HCT116 (cell line): ENCODE data around the gene WNT2B.

Experiments used
- CBX3 ChIP-seq: IDR thresholded peaks from 2 replicates; pipeline ENCODE4 v1.6.1; 2012; ENCODE audit warnings: low read depth
- POLR2A ChIP-seq: IDR thresholded peaks from 2 replicates; pipeline ENCODE4 v1.7.0; 2011; ENCODE audit warnings: borderline replicate concordance; ENCODE audit not compliant: insufficient read depth, insufficient read length; ENCODE audit errors: extremely low read depth
- YY1 ChIP-seq: IDR thresholded peaks from 2 replicates; pipeline ENCODE4 v1.6.1; 2011; ENCODE audit warnings: low read length, low read depth, moderate library complexity, mild to moderate bottlenecking; ENCODE audit not compliant: insufficient replicate concordance; ENCODE audit errors: extremely low read depth
- ZFX ChIP-seq: fragments of 450-650 bp; IDR thresholded peaks from 2 replicates; pipeline ENCODE4 v1.6.1; 2017
- TF ChIP-seq, protein P1 (sequence below), 3 experiments: fragments of 200-600 bp in 1 of 3; sonication (generic) in 1 of 3; IDR thresholded peaks in 2 of 3; conservative IDR thresholded peaks in 1 of 3; 2 replicates each; pipeline ENCODE4 v1.5.1; 2012 to 2017; ENCODE audit warnings: low read depth in 2 of 3, low read length in 2 of 3, antibody characterized with exemption in 1 of 3, borderline replicate concordance in 1 of 3, control low read depth in 1 of 3, mild to moderate bottlenecking in 1 of 3, mixed read lengths in 1 of 3, mixed run types in 1 of 3, moderate library complexity in 1 of 3; ENCODE audit not compliant: insufficient read depth in 1 of 3
- TF ChIP-seq, protein P2 (sequence below): IDR thresholded peaks from 2 replicates; pipeline ENCODE4 v1.6.1; 2012
- TF ChIP-seq, protein P3 (sequence below): IDR thresholded peaks from 2 replicates; pipeline ENCODE4 v1.6.1; 2012; ENCODE audit warnings: low read depth

DNA sequence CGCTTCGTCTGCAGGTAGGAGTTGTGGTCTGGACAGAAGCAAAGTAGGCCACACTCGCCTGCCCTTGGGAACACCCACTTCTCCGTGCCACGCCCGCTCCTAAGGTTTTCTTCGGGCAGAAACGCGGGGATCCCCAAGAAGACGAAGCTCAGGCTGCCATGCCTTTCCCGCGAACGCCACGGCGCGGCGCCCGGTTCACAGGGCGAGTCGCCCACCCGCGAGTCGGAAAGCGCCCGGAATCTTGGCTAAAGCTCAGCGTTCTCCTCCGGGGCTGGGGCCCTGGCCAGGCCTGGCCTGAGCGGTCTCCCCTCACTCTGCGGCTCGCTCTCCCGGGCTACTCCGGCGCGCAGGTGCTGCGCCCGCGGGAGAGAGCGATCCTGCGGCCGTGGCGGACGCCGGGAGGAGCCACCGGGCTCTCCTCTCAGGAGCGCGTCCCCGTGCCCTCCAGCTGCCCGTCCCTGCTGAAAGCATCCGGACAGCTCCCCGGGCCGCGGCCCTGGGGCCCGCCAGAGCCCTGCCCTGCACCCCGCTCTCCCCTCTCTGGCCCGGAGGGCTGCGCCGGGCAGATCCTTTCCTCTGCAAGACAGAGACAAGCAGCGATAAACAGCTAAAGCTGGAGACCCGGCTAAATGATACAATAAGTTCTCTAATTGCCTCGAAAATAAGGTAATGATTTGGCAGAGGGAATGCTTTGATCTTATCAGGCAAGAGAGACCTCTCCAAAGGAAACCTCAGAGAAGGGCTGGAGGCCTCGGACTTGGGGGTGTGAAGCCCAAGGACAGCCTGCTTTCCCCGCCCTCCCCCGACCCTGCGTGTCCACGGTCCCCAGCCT is 6.7 kb upstream of the WNT2B start:
- TF ChIP-seq CBX3 = no peak
- TF ChIP-seq, protein P1, sequence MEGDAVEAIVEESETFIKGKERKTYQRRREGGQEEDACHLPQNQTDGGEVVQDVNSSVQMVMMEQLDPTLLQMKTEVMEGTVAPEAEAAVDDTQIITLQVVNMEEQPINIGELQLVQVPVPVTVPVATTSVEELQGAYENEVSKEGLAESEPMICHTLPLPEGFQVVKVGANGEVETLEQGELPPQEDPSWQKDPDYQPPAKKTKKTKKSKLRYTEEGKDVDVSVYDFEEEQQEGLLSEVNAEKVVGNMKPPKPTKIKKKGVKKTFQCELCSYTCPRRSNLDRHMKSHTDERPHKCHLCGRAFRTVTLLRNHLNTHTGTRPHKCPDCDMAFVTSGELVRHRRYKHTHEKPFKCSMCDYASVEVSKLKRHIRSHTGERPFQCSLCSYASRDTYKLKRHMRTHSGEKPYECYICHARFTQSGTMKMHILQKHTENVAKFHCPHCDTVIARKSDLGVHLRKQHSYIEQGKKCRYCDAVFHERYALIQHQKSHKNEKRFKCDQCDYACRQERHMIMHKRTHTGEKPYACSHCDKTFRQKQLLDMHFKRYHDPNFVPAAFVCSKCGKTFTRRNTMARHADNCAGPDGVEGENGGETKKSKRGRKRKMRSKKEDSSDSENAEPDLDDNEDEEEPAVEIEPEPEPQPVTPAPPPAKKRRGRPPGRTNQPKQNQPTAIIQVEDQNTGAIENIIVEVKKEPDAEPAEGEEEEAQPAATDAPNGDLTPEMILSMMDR (IDR thresholded peaks at IDR 0.05 in 2 of 3, conservative IDR thresholded peaks at IDR 0.05 in 1 of 3; ENCODE audit: borderline replicate concordance in 1 of 3, insufficient read depth in 1 of 3, low read depth in 2 of 3, low read length in 2 of 3) = peak; percentile 27 to 35 (median 33); a peak in 4 of 6 replicates
- TF ChIP-seq YY1 = no peak
- TF ChIP-seq, protein P2, sequence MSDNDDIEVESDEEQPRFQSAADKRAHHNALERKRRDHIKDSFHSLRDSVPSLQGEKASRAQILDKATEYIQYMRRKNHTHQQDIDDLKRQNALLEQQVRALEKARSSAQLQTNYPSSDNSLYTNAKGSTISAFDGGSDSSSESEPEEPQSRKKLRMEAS = peak; percentile 47; the same call in 1 of the 2 replicates
- TF ChIP-seq ZFX = peak; percentile 22; the same call in 1 of the 2 replicates
- TF ChIP-seq, protein P3, sequence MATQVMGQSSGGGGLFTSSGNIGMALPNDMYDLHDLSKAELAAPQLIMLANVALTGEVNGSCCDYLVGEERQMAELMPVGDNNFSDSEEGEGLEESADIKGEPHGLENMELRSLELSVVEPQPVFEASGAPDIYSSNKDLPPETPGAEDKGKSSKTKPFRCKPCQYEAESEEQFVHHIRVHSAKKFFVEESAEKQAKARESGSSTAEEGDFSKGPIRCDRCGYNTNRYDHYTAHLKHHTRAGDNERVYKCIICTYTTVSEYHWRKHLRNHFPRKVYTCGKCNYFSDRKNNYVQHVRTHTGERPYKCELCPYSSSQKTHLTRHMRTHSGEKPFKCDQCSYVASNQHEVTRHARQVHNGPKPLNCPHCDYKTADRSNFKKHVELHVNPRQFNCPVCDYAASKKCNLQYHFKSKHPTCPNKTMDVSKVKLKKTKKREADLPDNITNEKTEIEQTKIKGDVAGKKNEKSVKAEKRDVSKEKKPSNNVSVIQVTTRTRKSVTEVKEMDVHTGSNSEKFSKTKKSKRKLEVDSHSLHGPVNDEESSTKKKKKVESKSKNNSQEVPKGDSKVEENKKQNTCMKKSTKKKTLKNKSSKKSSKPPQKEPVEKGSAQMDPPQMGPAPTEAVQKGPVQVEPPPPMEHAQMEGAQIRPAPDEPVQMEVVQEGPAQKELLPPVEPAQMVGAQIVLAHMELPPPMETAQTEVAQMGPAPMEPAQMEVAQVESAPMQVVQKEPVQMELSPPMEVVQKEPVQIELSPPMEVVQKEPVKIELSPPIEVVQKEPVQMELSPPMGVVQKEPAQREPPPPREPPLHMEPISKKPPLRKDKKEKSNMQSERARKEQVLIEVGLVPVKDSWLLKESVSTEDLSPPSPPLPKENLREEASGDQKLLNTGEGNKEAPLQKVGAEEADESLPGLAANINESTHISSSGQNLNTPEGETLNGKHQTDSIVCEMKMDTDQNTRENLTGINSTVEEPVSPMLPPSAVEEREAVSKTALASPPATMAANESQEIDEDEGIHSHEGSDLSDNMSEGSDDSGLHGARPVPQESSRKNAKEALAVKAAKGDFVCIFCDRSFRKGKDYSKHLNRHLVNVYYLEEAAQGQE = no peak
- TF ChIP-seq POLR2A = no peak
